HG03159 (cell line): ENCODE results near the gene GNG8.
"Not testable (repeated sequence)": the region's sequence is repeated elsewhere in the genome, so short reads cannot be mapped to it uniquely, and the experiment has no call there.

Source experiments
- ATAC-seq: cut with Tn5 transposase; IDR thresholded peaks from one replicate; pipeline ENCODE4 v1.9.1; 2021; ENCODE audit warnings: mild to moderate bottlenecking, moderate library complexity; ENCODE audit not compliant: unreplicated experiment

The GNG8 gene

DNA sequence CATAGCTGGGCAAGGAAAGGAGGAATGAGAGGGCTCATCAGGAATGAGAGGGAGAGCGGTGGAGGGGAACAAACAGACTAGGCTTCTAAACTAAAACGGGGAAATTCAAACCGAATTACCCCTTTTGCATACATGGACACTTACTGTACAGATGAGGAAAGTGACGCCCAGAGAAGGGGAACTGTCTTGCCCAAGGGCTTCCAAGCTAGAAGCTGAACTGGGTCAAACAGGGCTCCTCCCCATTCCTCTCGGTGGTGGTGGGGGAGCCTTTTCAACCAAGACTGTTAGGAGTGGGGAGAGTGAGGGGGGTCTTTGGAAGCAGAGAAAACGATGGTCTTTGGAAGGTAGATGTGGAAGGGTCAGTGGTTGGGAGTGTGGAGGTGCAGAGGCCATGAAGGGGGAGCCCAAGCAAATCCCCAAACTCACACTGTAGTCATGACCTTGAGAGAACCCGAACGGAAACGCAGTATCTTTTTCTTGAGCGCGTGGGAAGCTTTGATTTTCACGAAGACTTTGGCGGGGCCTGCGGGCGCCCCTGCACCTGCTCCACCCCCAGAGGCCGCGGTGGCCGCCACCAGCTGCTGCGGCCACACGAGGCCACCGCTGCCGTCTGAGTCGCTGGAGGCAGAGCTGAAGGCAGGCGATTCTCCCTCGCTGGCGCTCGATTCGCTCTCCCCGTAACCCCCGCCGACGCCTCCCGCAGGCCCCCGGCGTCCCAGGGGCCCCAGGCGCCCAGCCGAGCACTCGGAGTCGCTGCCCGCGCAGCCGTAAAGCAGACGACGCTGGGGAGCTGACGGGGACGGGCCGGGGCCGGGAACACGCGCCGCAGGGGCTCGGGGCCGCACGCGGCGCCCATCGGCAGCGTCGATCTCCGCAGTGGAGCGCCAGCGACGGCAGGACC, 12.3 kb upstream of the GNG8 start:
- no peak for ATAC-seq

DNA sequence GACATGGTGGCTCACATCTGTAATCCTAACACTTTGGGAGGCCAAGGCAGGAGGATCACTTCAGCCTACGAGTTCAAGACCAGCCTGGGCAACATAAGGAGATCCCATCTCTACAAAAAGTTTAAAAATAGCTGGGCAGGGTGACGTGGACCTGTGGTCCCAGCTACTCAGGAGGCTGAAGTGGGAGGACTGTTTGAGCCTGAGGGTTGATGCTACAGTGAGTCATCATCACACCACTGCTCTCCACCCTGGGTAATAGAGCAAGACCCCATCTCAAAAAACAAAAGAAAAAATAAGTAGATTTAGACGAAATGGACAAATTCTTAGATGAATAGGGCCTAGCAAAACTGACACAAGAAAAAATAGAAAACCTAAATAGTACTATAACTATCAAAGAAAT, 10.4 kb upstream of the GNG8 start:
- no peak for ATAC-seq

DNA sequence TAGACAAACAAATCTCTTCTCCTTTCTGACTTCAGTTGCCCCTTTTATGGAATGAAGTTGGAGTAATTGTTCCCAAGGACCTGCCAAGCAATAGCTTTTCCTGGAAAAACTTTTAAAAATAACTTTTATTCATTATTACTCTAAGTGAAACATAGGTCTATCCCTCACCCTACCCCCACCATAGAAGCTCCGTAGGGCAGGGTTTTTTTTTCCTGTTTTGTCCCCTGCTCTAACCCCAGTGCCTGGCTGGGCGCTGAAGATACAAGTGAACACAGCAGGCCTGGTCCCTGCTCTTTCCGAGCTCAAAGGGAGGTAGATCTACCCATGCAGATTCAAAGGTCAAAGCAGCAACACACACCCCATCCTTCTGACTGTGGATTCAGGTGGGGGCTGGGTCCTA, 8.7 kb upstream of the GNG8 start:
- ATAC-seq: no peak

DNA sequence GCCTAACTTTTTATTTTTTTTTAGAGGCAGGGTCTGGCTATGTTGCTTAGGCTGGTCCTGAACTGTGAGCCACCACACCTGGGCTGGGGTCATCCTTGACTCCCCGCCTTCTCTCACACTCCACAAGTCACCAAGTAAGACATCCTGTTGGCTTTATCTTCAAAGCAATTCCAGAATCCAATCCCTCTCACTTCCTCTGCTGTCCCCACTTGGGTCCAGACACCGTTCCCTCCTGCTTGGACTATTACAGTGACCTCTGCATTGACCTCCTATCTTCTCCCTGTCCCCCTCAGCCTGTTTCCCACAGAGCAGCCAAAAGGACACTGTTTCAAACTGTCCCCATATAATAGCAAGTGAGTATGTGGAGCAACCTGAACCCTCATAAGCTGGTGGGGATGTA, 4.7 kb upstream of the GNG8 start:
- ATAC-seq: no peak

DNA sequence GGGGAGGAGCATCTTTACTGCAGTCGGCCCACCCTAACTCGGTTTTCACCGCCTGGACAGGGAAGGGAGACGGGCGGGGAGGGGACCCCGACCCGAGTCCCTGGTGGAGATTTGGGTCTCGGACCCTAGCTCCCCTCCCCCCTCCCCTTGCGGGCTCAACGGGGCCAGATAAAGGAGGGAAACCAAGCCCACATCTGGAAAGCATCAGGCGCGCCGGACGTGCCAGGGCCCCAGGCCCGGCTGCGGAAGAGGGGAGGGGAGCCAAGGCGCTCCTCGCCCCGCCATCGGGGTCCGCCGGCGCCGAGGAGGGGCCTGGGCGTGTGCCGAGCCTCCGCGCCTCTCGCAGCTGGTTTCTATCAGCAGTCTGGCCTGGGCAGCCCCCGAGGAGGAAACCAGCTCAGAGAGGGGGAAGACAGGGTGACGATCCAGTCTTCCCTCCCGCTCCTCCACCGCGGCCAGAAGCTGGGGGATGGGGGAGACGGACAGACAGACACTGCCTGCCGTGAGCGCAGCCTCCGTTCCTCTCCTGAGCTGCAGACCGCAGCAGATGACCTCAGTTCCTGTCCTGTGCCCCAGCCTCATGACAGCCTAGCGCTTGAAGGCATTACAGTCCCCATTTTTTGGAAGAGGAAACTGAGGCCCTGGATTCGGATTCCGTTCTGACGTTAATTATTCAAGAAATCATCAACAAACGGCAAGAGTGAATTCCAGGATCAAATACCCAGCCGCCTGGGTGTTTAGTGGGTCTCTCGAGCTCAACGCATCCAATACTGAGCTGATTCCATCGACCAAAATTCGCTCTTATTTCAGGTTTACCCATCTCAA, 3.6 kb upstream of the GNG8 start:
- no peak for ATAC-seq

DNA sequence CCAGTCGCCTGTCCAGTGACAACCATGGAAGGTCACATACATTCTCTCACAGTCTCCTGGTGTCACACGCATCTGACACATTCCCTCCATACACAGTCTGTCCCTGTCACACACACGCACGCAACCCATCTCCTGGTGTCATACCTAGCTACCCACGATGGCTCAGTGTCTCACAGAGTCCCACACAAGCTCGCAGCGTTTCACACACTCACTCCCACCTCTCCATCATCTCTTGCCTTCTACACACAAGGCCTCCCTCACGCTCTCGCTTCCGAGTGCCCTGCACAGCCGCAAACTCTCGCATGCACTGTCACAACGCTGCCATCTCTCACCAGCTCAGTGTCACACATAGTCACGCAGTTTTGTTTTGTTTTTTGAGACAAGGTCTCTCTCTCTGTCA, 1.2 kb upstream of the GNG8 start:
- no peak for ATAC-seq

DNA sequence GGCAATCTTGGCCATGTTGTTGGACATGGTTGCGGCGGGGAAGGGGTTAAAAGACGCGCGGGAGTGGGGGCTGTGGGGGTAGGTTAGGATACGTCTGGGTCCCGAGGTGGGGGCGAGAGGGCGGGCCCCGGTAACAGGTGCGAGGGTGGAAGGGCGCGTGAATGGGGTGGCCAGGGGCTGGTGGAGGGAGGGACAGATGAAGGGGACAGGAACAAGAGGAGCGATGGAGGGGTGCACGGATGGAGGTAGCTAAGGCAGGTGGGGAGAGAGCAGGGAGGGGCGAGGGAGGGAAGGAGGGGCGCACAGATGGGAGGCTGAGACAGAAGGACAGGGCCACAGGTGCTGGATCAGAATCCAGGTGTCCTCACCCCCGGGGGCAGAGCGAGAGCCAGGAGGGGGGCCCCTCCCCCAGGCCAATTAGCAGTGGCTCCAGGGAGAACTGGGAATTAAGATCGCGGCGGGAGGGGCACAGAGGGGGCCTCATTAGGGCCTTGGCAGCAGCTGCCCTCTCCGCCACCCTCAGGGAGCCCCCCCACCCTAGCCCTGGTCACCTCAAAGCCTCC, 1.3 kb downstream of the GNG8 start:
- no peak for ATAC-seq

DNA sequence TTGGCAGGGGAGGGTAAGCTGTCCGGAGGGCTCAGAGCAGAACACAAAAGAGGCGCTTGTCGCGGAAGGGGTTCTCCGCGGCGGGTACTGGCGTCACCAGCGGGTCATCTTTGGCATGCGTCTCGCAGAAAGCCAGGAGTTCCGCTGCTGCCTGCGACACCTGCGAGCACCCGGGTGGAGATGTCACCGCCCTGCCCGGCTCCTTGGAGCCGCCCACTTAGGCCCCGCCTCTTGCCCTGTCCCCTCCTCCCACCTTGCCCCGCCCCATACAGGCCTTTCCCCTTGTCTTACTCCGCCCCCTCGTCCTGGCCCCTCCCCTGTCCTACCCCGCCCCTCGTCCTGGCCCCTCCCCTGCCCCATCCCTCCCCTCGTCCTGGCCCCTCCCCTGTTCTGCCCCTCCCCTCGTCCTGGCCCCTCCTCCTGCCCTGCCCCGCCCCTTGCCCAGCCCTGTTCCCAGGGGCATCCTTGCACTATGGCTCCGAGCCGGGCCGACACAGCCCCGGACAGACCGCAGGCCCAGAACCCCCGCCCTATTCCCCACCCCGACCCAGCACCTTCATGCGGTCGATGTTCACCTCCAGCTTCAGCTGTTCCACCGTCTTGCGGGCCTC, 1.9 kb downstream of the GNG8 start:
- peak; percentile 56 for ATAC-seq

DNA sequence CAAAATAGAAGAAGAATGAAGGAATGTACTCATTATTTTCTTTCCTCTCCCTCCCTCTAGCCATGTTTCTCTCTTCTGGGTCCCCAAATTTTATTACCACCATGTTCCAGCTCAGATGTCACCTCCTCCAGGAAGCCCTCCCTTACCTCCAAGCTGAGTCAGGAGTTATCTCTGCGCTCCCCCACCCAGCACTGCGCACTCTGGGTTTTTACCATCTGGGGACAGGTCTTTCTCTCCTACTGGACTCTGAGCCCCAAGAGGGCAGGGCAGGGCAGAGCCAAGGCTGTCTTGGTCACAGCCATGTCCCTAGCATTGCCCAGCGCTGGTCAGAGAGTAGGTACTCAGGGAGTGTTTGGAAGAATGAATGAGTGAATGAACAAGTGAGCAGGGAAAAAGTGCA, 2.9 kb downstream of the GNG8 start:
- ATAC-seq: no peak

DNA sequence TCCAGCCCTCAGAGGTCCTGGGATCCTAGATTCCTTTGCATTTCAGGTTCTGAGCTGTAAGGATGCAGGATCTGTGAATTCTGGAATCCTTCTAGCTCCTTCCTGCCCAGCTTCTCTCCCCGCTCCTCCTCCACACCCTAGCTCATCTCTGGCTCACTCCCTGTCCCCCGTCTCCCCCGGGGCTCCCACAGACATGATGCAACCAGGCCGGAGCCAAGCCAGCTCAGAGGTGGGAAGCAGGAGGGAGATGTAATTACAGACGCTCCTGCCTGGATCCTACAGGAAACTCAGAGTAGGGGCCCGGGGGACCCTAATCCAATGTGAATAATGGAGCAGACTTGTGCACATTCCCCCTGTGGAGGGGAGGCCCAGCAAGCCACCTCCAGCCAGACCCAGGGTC, 4.5 kb downstream of the GNG8 start:
- ATAC-seq: no peak

DNA sequence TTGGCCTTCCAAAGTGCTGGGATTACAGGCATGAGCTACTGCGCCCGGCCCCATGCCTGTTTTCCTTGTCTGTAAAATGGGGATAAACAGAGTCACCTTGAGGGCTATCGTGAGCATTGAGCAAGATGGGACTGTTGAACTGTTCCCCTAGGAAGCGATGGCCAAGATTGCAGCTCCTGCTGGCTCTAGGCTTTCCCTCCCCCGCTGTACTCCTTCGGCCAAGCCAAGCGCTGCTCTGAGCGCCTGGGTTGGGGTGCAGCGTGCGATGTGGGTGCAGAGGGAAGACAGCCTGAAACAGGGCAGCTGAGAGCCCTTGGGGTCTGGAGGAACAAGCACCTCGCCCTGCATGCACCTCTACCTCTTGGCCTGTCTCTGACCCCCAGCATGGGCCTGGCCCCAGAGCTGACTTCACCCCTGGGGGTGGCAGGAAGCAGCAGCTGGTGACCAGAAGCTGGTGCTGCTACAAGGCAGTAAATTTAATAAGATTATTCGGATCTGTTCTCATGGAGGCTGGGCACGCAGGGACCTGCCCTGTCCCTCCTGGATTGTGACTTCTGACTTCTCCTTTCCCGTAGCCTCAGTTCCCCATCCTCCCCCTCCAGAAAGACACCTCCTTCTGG, 5.3 kb downstream of the GNG8 start:
- no peak for ATAC-seq

DNA sequence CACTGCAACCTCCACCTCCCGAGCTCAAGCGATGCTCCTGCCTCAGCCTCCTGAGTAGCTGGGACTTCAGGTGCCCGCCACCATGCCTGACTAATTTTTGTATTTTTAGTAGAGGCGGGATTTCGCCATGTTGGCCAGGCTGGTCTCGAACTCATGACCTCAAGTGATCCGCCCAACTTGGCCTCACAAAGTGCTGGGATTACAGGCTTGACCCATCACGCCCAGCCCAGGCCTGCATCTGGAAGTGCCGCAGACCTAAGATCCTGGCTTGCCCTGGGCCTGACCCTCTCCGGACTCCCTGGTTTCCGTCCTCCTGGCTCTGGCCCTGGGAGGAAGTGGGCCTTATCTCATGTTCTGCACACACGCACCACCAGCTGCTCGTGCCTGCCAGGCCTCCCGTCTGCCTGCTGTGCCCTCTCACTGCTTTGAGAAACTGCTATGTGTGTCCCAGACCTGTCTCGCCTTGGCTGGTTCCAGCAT, 6.4 kb downstream of the GNG8 start:
- ATAC-seq: no peak

DNA sequence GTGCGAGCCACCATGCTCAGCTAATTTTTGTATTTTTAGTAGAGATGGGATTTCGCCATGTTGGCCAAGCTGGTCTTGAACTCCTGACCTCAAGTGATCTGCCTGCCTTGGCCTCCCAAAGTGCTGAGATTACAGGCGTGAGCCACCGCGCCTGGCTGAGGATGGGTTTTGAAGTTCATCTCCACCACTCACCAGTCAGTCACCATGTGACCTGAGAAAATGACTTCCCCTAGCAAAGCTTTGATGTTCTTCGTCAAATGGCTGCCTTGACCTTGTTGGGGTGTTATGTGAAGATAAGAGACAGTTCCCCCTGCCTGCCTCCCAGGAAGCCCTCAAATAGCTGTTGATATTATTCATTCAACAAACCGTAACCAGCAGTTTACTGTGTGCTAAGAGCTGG, 7.0 kb downstream of the GNG8 start:
- ATAC-seq: not testable (repeated sequence)

DNA sequence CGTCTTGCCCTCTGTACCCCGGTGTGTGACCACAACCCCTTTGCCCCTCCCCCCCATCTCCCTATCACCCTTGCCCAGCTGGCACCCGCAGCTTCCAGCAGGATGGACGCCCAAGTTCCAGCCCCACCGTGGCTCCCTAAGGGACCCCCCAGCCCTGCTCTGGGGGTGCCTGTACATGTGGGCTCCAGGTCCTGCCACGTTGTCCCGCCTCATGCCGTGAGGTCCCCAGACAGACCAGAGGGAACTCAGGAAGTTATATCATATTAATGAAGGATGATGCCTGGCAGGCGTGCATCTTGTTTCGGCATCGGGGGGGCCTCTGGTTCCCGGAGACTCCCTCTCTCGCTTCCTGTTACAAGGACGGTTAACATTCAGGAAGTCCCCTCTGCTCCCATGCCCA, 9.6 kb downstream of the GNG8 start:
- ATAC-seq: no peak

DNA sequence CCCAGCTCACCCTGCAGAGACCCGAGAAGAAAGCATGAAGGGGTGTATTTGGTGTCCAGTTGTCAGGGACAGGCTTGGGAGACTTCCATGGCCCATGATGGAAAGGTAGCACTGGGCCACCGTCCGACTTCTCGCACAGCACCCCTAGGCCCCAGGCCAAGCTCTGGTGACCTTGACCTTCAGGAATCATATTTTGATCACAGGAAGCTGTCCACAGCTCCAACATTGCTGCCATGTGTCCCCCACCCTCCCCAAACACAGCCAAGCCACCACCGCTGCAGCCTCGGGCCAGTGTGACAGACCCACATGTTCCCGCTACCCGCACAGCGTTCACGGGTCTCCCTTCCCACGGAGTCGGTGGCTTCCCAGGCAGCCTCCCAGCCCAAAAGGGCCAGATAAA, 10.3 kb downstream of the GNG8 start:
- ATAC-seq: no peak

DNA sequence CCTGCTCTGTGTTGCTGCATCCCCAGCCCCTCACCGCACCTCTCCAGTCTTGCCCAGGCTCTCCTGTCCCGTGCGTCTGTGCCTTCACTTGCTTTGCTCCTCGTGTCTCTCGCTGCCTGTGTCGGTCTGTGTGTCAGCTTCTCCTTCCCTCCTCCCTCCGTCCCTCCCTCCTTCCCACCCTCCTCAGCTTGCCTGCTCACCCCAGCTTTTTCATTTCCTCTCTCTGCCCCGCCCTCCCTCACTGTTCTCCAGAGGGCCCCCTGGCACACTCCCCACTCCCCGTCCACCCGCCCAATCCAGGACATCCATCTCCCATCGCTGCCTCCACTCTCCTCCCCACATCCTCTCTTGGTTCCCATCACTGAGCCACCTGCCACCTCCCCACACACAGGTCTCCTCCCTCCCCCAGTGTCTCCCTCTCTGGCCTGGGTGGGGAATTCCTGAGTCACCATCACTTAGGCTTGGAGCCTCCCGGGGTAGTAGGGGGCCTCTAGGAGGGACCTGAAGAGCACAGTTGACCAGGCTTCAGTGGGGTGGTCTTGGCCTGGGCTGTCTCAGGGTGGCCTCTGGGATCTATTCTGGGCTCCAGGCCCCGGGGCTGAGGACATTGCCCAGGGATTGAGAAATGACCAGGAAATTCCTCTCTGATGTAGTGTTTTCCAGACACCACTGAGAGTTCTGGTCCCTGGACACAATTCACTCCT, 10.9 kb downstream of the GNG8 start, which contains the start of gene PTGIR:
TSS of gene PTGIR (minus strand) at position 132 of the 704 bp plus-strand sequence. CDS start 864 bp downstream, outside the sequence.
- ATAC-seq: no peak

DNA sequence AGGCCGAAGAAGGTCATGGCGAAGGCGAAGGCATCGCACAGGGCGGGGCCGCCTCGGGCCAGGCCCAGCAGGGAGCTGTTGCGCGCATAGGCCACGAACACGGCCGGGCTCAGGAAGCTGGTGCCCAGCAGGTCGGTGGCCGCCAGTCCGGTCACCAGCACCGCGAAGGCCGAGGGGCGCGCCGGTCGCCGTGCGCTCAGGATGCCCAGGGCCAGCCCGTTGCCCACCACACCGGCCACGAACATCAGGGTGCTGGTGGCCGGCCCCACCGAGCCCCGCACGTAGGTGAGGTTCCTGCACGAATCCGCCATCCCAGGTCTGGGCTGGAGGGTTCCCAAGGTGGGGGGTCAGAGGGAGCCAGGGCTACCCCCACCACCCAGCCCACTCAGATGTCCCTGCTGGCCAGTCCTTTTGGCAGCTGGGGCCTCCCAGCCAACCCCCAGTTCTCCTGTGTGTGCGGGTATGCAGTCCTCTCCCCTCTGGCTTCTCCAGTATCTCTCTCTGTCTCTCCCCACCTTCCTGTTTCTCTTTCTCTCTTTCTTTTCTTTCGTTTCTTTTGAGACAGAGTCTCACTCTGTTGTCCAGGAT, 12.0 kb downstream of the GNG8 start:
- no peak for ATAC-seq

DNA sequence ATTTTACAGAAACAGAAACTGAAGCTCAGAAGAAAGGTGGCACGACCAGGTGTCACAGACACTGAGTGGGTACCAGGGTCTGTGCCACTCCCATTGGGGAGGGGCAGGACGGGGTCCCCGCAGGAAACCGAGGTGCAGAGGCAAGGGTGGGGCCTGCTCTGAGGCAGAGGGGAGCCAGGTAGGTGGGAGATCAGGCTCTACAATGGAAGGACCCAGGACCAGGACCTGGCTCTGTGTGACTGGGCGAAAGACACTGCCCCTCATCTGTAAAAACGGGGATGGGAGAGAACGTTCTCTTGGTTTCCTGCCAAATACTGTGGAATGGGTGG, 13.9 kb downstream of the GNG8 start:
- ATAC-seq: no peak

DNA sequence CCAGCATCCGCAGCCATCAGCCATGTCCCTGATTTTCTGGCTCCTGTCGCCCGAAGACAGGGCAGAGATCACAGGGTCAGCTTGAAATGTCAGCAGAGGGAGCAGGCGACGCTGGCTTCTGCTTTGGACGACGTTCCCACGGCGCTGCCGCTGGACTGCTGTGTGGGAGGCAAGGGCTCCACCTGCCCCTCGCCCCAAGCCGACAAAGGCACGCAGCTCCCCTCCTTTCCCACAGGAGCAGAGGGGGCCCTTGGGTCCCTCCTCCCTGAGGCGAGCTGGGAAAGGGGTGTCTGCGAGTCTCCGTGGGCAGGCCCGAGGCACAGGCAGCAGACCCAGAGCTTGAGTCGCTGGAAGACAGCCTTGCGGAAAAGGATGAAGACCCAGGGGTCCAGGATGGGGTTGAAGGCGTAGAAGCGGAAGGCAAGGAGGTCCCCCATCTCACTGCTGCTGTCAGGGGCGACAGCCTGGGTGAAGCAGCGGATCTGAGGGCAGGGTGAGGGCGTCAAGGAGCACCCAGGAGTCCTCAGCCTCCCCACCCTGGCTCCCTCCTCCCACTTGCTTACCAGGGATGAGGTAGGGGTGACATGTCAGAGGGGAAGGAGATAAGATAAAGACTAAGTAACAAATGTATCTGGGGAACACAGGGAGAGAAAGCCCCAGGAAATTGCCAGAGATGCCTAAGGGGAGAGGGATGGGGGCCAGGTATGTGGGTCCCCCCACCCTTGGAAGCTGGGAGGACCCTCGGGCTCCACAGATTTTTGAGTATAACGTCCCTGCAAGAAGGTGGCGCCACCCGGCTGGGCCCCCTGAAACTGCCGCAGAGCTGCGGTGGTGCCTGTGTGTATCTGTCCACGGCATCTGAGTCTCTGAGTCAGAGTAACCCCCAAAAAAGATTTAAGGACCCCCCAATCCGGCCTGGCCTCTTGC, 14.5 kb downstream of the GNG8 start:
- ATAC-seq: no peak
